Neural progenitor cell (in vitro differentiated cells): Measurements from ENCODE around the gene ERICH6. TPM values are rescaled to one million over a fixed set of nuclear protein-coding genes. Genes with fewer than 3 reads are reported as not detected.

ENCODE experiments used
- DNase-seq: peaks from one replicate; pipeline ENCODE4 v3.0.0-alpha.2; 2016; ENCODE audit warnings: low spot score
- H2AFZ ChIP-seq: fragments of 200-600 bp; sonication (generic); replicated peaks from 2 replicates; pipeline ENCODE4 v1.6.1; 2016; ENCODE audit warnings: antibody characterized with exemption
- H3F3A ChIP-seq: fragments of 200-600 bp; sonication (generic); 2 replicates; pipeline ENCODE4 v1.6.1; 2016; ENCODE audit warnings: antibody characterized with exemption, low read depth
- H3K27ac ChIP-seq: fragments of 200-600 bp; sonication (generic); 2 replicates; pipeline ENCODE4 v1.5.1; 2016; ENCODE audit warnings: mild to moderate bottlenecking
- H3K27me3 ChIP-seq: fragments of 200-600 bp; sonication (generic); 2 replicates; pipeline ENCODE4 v1.6.1; 2016; ENCODE audit warnings: mild to moderate bottlenecking, moderate library complexity
- H3K36me3 ChIP-seq: fragments of 200-600 bp; sonication (generic); 2 replicates; pipeline ENCODE4 v1.5.1; 2016
- H3K4me1 ChIP-seq: fragments of 200-600 bp; sonication (generic); 2 replicates; pipeline ENCODE4 v1.6.1; 2016; ENCODE audit warnings: mixed run types
- H3K4me2 ChIP-seq: fragments of 200-600 bp; sonication (generic); 2 replicates; pipeline ENCODE4 v1.6.1; 2016
- H3K4me3 ChIP-seq: fragments of 200-600 bp; sonication (generic); 2 replicates; pipeline ENCODE4 v1.5.1; 2016
- H3K79me2 ChIP-seq: fragments of 200-600 bp; sonication (generic); 2 replicates; pipeline ENCODE4 v1.6.1; 2016; ENCODE audit warnings: low read depth
- H3K9ac ChIP-seq: fragments of 200-600 bp; sonication (generic); 2 replicates; pipeline ENCODE4 v1.6.1; 2016
- H3K9me3 ChIP-seq: fragments of 200-600 bp; sonication (generic); 2 replicates; pipeline ENCODE4 v1.5.1; 2016; ENCODE audit warnings: low read depth
- H4K20me1 ChIP-seq: fragments of 200-600 bp; sonication (generic); 2 replicates; pipeline ENCODE4 v1.6.1; 2016; ENCODE audit warnings: low read depth
- H3K27ac Mint-ChIP-seq: 3 replicates; pipeline ENCODE4 v1.8.0; 2021; ENCODE audit warnings: mixed read lengths
- H3K27me3 Mint-ChIP-seq: 2 replicates; pipeline ENCODE4 v1.8.0; 2022; ENCODE audit warnings: low read depth, mild to moderate bottlenecking, inconsistent platforms, moderate library complexity, mixed read lengths; ENCODE audit not compliant: insufficient read depth
- H3K36me3 Mint-ChIP-seq: 3 replicates; pipeline ENCODE4 v1.8.0; 2021; ENCODE audit warnings: mixed read lengths
- H3K4me1 Mint-ChIP-seq: 3 replicates; pipeline ENCODE4 v1.8.0; 2021; ENCODE audit warnings: mixed read lengths
- H3K4me3 Mint-ChIP-seq: 3 replicates; pipeline ENCODE4 v1.8.0; 2021; ENCODE audit warnings: mild to moderate bottlenecking, moderate library complexity, mixed read lengths
- H3K9me3 Mint-ChIP-seq: 3 replicates; pipeline ENCODE4 v1.8.0; 2020; ENCODE audit warnings: mixed read lengths
- EZH2 ChIP-seq: fragments of 200-600 bp; sonication (generic); IDR thresholded peaks from 2 replicates; pipeline ENCODE4 v1.6.1; 2017; ENCODE audit warnings: antibody characterized with exemption, mild to moderate bottlenecking, moderate library complexity
- EZH2phosphoT487 ChIP-seq: fragments of 200-600 bp; sonication (generic); IDR thresholded peaks from 2 replicates; pipeline ENCODE4 v1.6.1; 2017; ENCODE audit warnings: antibody characterized with exemption
- total RNA-seq: library from RNA; depleted of rRNA; stranded (reverse); fragments of >200 nt; gene quantifications from 2 replicates; pipeline ENCODE4 v1.2.3, GENCODE V29; 2015; ENCODE audit warnings: low replicate concordance
- TF ChIP-seq, protein P1 (sequence below): fragments of 200-600 bp; sonication (generic); IDR thresholded peaks from 2 replicates; pipeline ENCODE4 v1.5.1; 2017; ENCODE audit warnings: antibody characterized with exemption, mild to moderate bottlenecking

The ERICH6 gene
- total RNA-seq, 1 donor from 2014 or later = not detected

DNA sequence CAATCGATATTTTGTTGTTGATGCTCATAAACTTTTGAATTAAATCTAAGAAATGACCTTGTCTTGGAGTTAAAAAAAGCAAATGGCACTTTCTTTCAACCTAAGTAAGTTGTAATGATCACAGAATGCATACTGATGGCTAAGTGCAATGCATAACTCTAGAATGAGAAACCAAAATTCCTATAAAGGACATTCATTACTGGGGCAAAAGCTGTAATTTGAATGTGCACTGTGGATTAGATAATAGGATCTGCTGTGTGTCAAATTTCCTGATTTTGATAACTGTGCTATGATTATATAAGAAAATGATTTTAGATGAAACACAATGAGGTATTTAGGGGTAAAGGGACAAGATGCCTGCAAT lies 44.9 kb upstream of the ERICH6 start:
- H3K36me3 Mint-ChIP-seq = no peaks in the 10 kb centered on the region
- Histone ChIP-seq H3K9me3 (no peaks in the 10 kb centered on the region), H3K27me3 (no peaks in the 10 kb centered on the region), H3K4me1 (peaks cover 11% of the 10 kb centered on the region), H2AFZ (no peak overlapping the region), H3K79me2 (no peaks in the 10 kb centered on the region), H3K4me3 (no peak overlapping the region), H4K20me1 (peaks cover 3% of the 10 kb centered on the region), H3K4me2 (no peak overlapping the region), H3K27ac (no peak overlapping the region), H3K9ac (no peak overlapping the region), H3F3A (no peaks in the 10 kb centered on the region), H3K36me3 (no peaks in the 10 kb centered on the region)
- no peaks in the 10 kb centered on the region for H3K9me3 Mint-ChIP-seq
- no peak for DNase-seq
- TF ChIP-seq EZH2 = no peak
- TF ChIP-seq, protein P1, sequence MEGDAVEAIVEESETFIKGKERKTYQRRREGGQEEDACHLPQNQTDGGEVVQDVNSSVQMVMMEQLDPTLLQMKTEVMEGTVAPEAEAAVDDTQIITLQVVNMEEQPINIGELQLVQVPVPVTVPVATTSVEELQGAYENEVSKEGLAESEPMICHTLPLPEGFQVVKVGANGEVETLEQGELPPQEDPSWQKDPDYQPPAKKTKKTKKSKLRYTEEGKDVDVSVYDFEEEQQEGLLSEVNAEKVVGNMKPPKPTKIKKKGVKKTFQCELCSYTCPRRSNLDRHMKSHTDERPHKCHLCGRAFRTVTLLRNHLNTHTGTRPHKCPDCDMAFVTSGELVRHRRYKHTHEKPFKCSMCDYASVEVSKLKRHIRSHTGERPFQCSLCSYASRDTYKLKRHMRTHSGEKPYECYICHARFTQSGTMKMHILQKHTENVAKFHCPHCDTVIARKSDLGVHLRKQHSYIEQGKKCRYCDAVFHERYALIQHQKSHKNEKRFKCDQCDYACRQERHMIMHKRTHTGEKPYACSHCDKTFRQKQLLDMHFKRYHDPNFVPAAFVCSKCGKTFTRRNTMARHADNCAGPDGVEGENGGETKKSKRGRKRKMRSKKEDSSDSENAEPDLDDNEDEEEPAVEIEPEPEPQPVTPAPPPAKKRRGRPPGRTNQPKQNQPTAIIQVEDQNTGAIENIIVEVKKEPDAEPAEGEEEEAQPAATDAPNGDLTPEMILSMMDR = no peak
- TF ChIP-seq EZH2phosphoT487 = no peak
- H3K4me1 Mint-ChIP-seq = peaks cover 20% of the 10 kb centered on the region
- H3K27me3 Mint-ChIP-seq = no peaks in the 10 kb centered on the region
- H3K4me3 Mint-ChIP-seq = no peak overlapping the region
- H3K27ac Mint-ChIP-seq = no peak overlapping the region

DNA sequence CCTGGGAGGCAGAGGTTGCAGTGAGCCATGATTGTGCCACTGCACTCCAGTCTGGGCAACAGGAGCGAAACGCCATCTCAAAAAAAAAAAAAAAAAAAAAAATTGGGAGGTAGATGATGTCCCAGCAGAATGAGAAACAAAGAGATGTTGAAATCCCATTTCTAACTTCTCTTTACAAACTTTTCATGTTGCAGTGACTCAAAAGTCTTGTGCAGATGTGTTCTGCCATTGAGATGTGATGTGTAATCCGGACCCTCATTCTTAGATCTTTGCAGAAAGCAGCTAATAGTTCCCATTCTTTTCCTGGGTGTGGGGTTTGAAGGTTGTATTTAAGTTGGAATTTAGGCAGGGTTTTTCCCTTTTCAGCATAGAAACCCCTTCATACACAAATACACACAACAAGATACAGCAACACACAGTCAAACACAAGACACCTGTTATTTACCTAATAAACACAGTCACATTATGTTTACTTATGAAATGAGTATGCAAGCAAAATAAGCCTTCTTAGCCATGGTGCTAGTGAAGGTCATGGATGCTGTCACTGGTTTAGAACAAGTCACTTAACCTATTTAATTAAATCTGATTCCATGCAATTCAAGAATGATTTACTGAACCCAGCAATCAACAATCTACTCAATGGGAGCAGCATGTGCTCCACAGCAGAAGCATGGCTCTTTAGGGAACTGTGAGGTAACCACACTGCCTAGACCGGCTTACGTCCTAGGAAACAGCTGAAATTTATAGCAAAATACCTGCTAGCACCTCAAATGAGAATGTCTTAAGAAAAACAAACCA lies 44.4 kb upstream of the ERICH6 start:
- H3K27ac Mint-ChIP-seq = no peak overlapping the region
- no peaks in the 10 kb centered on the region for H3K79me2 ChIP-seq
- no peak overlapping the region for H3K27ac ChIP-seq
- H3K9me3 Mint-ChIP-seq = no peaks in the 10 kb centered on the region
- no peaks in the 10 kb centered on the region for H3K27me3 ChIP-seq
- DNase-seq = no peak
- H3K27me3 Mint-ChIP-seq = no peaks in the 10 kb centered on the region
- no peak overlapping the region for H3K4me3 Mint-ChIP-seq
- H3K9me3 ChIP-seq = no peaks in the 10 kb centered on the region
- H3F3A ChIP-seq = no peaks in the 10 kb centered on the region
- no peak overlapping the region for H2AFZ ChIP-seq
- H3K4me3 ChIP-seq = no peak overlapping the region
- TF ChIP-seq EZH2 (no peak), EZH2phosphoT487 (no peak)
- TF ChIP-seq, protein P1 = no peak
- H3K9ac ChIP-seq = no peak overlapping the region
- H3K4me2 ChIP-seq = no peak overlapping the region
- H3K36me3 Mint-ChIP-seq = no peaks in the 10 kb centered on the region
- no peaks in the 10 kb centered on the region for H3K36me3 ChIP-seq
- H3K4me1 ChIP-seq = peaks cover 11% of the 10 kb centered on the region
- peaks cover 24% of the 10 kb centered on the region for H3K4me1 Mint-ChIP-seq
- peaks cover 3% of the 10 kb centered on the region for H4K20me1 ChIP-seq

DNA sequence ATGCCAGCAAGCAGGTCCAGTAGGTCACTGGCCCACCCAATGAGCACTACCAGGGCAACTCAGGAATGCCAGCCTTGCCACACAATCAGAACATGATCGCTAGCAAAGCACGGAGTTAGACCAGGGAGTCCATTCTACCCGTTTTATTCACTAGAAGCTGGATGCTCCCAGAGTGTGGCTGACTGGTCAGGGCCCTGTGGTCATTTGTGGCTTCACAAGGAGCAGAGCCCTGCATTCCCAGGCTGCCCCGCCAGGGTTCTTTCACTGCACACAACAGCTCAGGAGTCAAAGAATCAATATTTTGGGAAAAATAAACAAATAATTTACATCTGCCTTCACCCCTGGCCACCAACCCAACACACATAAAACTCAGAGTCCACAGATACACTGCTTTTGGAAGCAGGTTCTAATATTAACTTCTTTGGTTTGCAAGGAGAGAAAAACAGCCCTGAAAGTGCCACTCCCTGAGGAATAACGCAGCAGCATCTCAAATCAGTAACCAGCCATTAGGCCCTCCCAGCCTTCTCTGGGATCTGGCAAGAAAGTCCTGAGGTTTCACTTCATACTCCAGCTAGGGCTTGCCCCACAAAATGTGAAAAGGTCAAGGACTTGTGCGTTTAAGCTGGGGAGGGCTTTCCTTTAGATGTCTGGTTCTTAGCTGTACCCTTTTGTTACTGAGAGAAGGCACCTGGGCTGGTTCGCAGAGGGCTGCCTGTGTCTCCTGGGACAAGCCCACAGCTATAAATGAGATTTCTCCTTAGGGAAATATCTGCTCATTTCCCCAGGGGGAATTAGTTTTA lies 43.3 kb upstream of the ERICH6 start:
- H3K27me3 ChIP-seq = no peaks in the 10 kb centered on the region
- peaks cover 11% of the 10 kb centered on the region for H3K4me1 ChIP-seq
- peaks cover 24% of the 10 kb centered on the region for H3K4me1 Mint-ChIP-seq
- H3K9me3 ChIP-seq = no peaks in the 10 kb centered on the region
- no peak overlapping the region for H3K27ac ChIP-seq
- no peak overlapping the region for H3K27ac Mint-ChIP-seq
- no peak for DNase-seq
- H3K79me2 ChIP-seq = no peaks in the 10 kb centered on the region
- H3K27me3 Mint-ChIP-seq = no peaks in the 10 kb centered on the region
- no peak overlapping the region for H3K4me3 ChIP-seq
- no peaks in the 10 kb centered on the region for H3F3A ChIP-seq
- no peak for TF ChIP-seq EZH2
- no peak for TF ChIP-seq EZH2phosphoT487
- TF ChIP-seq, protein P1 = no peak
- H3K9ac ChIP-seq = no peak overlapping the region
- H3K9me3 Mint-ChIP-seq = no peaks in the 10 kb centered on the region
- no peaks in the 10 kb centered on the region for H3K36me3 ChIP-seq
- peaks cover 3% of the 10 kb centered on the region for H4K20me1 ChIP-seq
- H3K36me3 Mint-ChIP-seq = peaks cover 4% of the 10 kb centered on the region
- H3K4me3 Mint-ChIP-seq = no peak overlapping the region
- no peak overlapping the region for H2AFZ ChIP-seq
- no peak overlapping the region for H3K4me2 ChIP-seq
